Hepatocyte (in vitro differentiated cells): ENCODE data around the gene ALKBH1. TPM values are rescaled to one million over a fixed set of nuclear protein-coding genes. Genes with fewer than 3 reads are reported as not detected.

Experiments
- DNase-seq: peaks from one replicate; pipeline ENCODE4 v3.0.0-alpha.2; 2016; ENCODE audit warnings: low spot score
- H2AFZ ChIP-seq: fragments of 200-600 bp; sonication (generic); 2 replicates; pipeline ENCODE4 v1.6.0; 2016; ENCODE audit warnings: antibody characterized with exemption, mild to moderate bottlenecking
- H3K27ac ChIP-seq: fragments of 200-600 bp; sonication (generic); 2 replicates; pipeline ENCODE4 v1.5.1; 2016; ENCODE audit warnings: mild to moderate bottlenecking
- H3K27me3 ChIP-seq: fragments of 200-600 bp; sonication (generic); 2 replicates; pipeline ENCODE4 v1.6.1; 2016
- H3K36me3 ChIP-seq: fragments of 200-600 bp; sonication (generic); replicated peaks from 2 replicates; pipeline ENCODE4 v1.5.1; 2016; ENCODE audit warnings: low read depth; ENCODE audit not compliant: insufficient read depth
- H3K4me1 ChIP-seq: fragments of 200-600 bp; sonication (generic); 2 replicates; pipeline ENCODE4 v1.5.1; 2016; ENCODE audit warnings: mild to moderate bottlenecking, moderate library complexity; ENCODE audit not compliant: insufficient read depth
- H3K4me2 ChIP-seq: fragments of 200-600 bp; sonication (generic); 2 replicates; pipeline ENCODE4 v1.6.0; 2016
- H3K4me3 ChIP-seq: fragments of 200-600 bp; sonication (generic); 2 replicates; pipeline ENCODE4 v1.5.1; 2016; ENCODE audit warnings: mild to moderate bottlenecking
- H3K79me2 ChIP-seq: fragments of 200-600 bp; sonication (generic); 2 replicates; pipeline ENCODE4 v1.6.0; 2017; ENCODE audit warnings: mild to moderate bottlenecking
- H3K9me2 ChIP-seq: fragments of 200-600 bp; sonication (generic); replicated peaks from 2 replicates; pipeline ENCODE4 v1.6.0; 2017; ENCODE audit warnings: mild to moderate bottlenecking; ENCODE audit not compliant: insufficient read depth
- H3K9me3 ChIP-seq: fragments of 200-600 bp; sonication (generic); 2 replicates; pipeline ENCODE4 v1.5.1; 2016; ENCODE audit warnings: low read depth, mild to moderate bottlenecking
- H4K20me1 ChIP-seq: fragments of 200-600 bp; sonication (generic); 2 replicates; pipeline ENCODE4 v1.6.0; 2016; ENCODE audit warnings: mild to moderate bottlenecking; ENCODE audit not compliant: insufficient read depth, poor library complexity, severe bottlenecking
- CTCF ChIP-seq: fragments of 200-600 bp; sonication (generic); IDR thresholded peaks from 2 replicates; pipeline ENCODE4 v1.5.1; 2016; ENCODE audit warnings: antibody characterized with exemption, mild to moderate bottlenecking; ENCODE audit not compliant: poor library complexity
- EZH2 ChIP-seq: fragments of 200-600 bp; sonication (generic); IDR thresholded peaks from 2 replicates; pipeline ENCODE4 v1.6.1; 2016; ENCODE audit warnings: antibody characterized with exemption, mild to moderate bottlenecking, borderline replicate concordance
- EZH2phosphoT487 ChIP-seq: fragments of 200-600 bp; sonication (generic); IDR thresholded peaks from one replicate; pipeline ENCODE4 v1.6.1; 2018; ENCODE audit warnings: antibody characterized with exemption, mild to moderate bottlenecking, low read depth, moderate library complexity; ENCODE audit not compliant: unreplicated experiment, severe bottlenecking
- WGBS: methylation state at CpG from one replicate; pipeline ENCODE4 v1.1.6; 2016; ENCODE audit warnings: low lambda C conversion rate; ENCODE audit errors: missing lambda C conversion rate; 5-methylcytosine and 5-hydroxymethylcytosine counted together
- polyA plus RNA-seq: library from polyadenylated mRNA; unstranded; fragments of >200 nt; fragmentation: Nextera tagmentation; extraction: Ambion mirVana; gene quantifications from 2 replicates; pipeline ENCODE4 v1.2.1, GENCODE V29; 2016
- total RNA-seq: library from RNA; depleted of rRNA; stranded (reverse); fragments of >200 nt; gene quantifications from 2 replicates; pipeline ENCODE4 v1.2.3, GENCODE V29; 2014

ALKBH1 gene
- total and polyA plus RNA-seq, 2 experiments from 2014 or later: 9.0 to 13.6 TPM

- no peaks in the 10 kb centered on the region for H3K4me1 ChIP-seq
Measured at GRCh38 chr14:77645520-77646230, 62.1 kb downstream of the ALKBH1 start.

GRCh38 chr14:77642407-77642806, 65.4 kb downstream of the ALKBH1 start:
- 92% methylated on average over 7 of the region's 7 CpGs for WGBS
- no peak overlapping the region for H2AFZ ChIP-seq
- H3K27me3 ChIP-seq: no peaks in the 10 kb centered on the region
- H3K9me2 ChIP-seq: no peaks in the 10 kb centered on the region
- peaks cover 3% of the 10 kb centered on the region for H3K4me1 ChIP-seq
- no peak for DNase-seq
- no peak overlapping the region for H3K27ac ChIP-seq
- H3K4me2 ChIP-seq: no peak overlapping the region
- H3K79me2 ChIP-seq: no peaks in the 10 kb centered on the region
- H4K20me1 ChIP-seq: no peaks in the 10 kb centered on the region
- no peak overlapping the region for H3K4me3 ChIP-seq
- no peaks in the 10 kb centered on the region for H3K36me3 ChIP-seq
- no peaks in the 10 kb centered on the region for H3K9me3 ChIP-seq
- TF ChIP-seq CTCF (no peak), EZH2phosphoT487 (no peak), EZH2 (no peak)

More at GRCh38 chr14:77645520-77646230, 62.1 kb downstream of the ALKBH1 start:
- Histone ChIP-seq H3K27ac (no peak overlapping the region), H3K27me3 (no peaks in the 10 kb centered on the region), H3K9me3 (no peaks in the 10 kb centered on the region), H3K4me3 (no peak overlapping the region), H2AFZ (no peak overlapping the region), H3K79me2 (no peaks in the 10 kb centered on the region), H3K36me3 (no peaks in the 10 kb centered on the region), H3K9me2 (no peaks in the 10 kb centered on the region), H3K4me2 (no peak overlapping the region), H4K20me1 (no peaks in the 10 kb centered on the region)
- TF ChIP-seq EZH2phosphoT487 (no peak), CTCF (no peak), EZH2 (no peak)
- WGBS: 72% methylated on average over 15 of the region's 15 CpGs
- DNase-seq: no peak

GRCh38 chr14:77641534-77642341, 66.1 kb downstream of the ALKBH1 start:
- Histone ChIP-seq H3K4me2 (no peak overlapping the region), H3K27me3 (no peaks in the 10 kb centered on the region), H3K9me2 (no peaks in the 10 kb centered on the region), H3K4me3 (no peak overlapping the region), H4K20me1 (no peaks in the 10 kb centered on the region), H3K9me3 (no peaks in the 10 kb centered on the region), H2AFZ (no peak overlapping the region), H3K36me3 (no peaks in the 10 kb centered on the region), H3K79me2 (no peaks in the 10 kb centered on the region), H3K27ac (no peak overlapping the region), H3K4me1 (peaks cover 3% of the 10 kb centered on the region)
- DNase-seq: no peak
- WGBS: 96% methylated on average over 47 of the region's 47 CpGs
- TF ChIP-seq EZH2: no peak
- TF ChIP-seq CTCF: no peak
